HG03342 (cell line): ENCODE measurements around the gene SYNJ1.
"Not testable (repeated sequence)": the region's sequence is repeated elsewhere in the genome, so short reads cannot be mapped to it uniquely, and the experiment has no call there.

Source experiments
- ATAC-seq: cut with Tn5 transposase; IDR thresholded peaks from one replicate; pipeline ENCODE4 v1.9.1; 2021; ENCODE audit warnings: mild to moderate bottlenecking, moderate library complexity; ENCODE audit not compliant: unreplicated experiment

The SYNJ1 gene

DNA sequence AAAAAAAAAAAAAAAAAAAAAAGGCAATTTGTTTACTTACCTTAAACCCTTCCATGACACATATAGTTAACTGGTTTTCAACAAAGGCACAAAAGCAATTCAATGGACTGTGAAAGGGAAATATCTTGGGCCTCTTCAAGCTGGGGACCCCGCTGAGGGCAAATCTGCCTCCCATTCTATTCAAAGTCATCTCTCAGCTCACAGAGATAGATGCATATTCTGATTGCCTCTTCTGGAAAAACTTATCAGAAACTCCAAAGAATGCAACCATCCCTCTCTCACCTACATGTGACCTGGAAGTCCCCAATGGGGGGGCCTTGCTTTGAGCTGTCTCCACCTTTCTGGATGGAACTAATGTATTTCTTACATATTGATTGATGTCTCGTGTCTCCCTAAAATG, 12.1 kb upstream of the SYNJ1 start:
- ATAC-seq: no peak

DNA sequence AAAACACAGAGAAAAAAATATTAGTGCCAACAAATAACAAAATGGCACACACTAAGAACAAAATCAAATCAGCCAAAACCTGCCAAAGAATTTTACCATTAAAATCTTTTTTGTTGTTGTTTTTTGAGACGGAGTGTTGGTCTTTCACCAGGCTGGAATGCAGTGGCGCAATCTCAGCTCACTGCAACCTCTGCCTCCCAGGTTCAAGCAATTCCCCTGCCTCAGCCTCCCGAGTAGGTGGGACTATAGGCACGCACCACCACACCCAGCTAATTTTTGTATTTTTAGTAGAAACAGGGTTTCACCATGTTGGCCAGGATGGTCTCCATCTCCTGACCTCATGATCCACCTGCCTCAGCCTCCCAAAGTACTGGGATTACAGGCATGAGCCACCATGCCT, 8.3 kb upstream of the SYNJ1 start:
- not testable (repeated sequence) for ATAC-seq

DNA sequence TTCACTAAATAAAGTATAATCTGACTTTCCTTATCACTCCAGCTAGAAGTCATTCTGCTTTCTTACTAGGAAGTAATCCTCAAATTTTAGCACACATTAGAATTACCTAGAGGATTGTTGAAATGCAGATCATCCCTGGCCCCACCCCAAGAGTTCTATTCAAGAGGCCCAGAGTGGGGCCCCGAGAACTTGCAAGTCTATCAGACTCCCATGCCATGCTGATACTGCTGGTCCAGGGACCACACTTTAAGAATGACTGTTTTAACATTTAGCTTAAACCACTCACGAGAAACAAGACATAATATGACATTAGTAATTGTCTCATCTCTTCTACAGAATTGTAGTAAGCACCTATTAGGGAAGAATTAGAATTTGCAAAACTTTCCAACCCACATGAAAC, 7.7 kb upstream of the SYNJ1 start:
- ATAC-seq: no peak

DNA sequence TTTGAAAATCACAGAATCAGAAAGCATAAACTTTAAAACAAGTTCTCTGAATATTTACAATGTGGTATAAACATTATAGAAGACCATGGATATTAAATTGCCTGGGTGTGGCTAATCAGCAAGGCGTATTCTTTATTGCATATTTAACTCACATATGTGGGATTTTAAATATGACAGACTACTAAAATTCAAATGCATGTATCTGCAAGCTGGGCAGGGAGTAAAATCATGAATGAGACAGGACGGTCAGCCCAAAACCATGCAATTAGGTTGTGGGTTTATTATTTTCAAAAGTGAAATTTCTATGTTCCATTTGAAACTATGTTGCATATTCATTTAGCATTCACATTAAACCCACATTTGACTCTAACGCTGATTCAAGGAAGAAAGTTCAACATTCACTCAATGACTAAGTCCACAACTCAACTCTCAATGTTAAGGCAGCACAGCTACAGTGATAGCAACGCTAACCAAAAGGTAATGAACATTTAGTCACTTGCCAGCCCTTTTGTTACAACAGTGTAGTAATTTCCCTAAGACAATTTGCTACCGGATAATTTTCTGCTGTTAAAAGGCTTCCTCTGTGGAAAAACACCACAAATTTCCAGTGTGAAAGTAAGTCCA, 6.3 kb upstream of the SYNJ1 start:
- ATAC-seq: no peak

DNA sequence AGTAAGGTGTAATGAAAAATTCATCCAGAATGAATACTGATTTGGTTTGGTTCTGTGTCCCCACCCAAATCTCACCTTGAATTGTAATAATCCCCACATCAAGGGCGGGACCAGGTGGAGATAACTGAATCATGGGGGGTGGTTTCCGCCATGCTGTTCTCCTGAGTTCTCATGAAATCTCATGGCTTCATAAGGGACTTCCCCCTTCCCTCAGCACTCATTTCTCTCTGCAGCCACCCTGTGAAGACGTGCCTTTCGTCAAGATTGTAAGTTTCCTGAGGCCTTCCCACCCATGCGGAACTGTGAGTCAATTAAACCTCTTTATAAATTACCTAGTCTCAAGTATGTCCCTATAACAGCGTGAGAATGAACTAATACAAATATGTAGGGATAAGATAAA, 5.5 kb upstream of the SYNJ1 start:
- no peak for ATAC-seq

DNA sequence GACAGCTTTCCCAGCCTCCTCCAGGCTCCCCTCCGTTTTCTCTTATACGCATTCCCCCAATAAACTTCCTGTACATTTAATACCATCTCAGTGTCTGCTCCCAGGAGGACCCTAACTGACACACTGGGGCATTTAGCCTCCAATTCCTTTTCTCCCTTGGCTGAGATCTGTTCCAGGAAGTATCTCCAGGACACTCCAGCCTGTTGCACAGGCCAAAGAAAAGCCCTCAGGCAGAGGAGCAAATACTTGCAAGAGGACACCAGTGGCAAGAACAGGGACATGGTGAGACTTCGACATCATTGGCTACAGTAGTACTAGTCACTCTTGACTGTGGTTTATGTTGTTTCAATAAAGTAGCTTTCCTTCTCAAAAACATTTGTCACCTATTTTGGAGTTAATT, 4.7 kb upstream of the SYNJ1 start:
- no peak for ATAC-seq

DNA sequence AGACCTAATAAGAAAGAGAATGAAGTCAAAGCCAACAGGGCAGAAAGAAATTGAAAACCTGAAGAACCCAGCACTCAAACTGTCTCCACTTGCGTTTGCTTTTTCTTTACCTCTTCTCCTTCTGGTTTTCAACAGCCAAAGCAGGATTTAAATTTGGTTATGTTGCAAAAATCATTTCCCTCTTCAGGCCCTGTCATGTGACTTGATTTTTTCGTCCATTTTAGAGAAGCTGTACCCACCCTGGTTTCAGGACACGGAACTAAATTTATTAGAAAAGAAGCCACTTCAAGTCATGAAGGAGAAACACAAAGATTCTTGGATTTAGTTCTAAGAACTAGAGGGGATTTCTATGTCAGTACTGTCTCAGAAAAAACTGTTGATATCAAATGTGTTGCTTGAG, 1.0 kb upstream of the SYNJ1 start:
- ATAC-seq: no peak

DNA sequence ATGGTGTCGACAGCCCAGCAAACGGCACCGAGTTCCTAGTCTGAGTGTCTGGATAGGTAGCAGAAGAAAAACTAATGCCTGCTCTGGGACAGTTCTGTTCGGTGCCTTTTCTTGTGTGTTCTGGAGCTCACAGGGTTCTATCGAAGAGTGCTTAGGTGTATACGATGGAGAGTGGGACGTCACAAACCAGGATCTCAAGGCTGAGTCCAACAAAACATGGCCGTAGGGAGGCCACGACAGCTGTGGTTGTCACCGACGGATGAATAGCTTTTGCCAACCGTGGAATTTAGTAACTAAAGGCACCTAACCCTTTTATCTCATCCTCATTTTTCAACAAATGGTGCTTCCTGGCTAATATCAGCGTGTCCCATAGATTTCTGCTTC, 635 bp upstream of the SYNJ1 start:
- no peak for ATAC-seq

DNA sequence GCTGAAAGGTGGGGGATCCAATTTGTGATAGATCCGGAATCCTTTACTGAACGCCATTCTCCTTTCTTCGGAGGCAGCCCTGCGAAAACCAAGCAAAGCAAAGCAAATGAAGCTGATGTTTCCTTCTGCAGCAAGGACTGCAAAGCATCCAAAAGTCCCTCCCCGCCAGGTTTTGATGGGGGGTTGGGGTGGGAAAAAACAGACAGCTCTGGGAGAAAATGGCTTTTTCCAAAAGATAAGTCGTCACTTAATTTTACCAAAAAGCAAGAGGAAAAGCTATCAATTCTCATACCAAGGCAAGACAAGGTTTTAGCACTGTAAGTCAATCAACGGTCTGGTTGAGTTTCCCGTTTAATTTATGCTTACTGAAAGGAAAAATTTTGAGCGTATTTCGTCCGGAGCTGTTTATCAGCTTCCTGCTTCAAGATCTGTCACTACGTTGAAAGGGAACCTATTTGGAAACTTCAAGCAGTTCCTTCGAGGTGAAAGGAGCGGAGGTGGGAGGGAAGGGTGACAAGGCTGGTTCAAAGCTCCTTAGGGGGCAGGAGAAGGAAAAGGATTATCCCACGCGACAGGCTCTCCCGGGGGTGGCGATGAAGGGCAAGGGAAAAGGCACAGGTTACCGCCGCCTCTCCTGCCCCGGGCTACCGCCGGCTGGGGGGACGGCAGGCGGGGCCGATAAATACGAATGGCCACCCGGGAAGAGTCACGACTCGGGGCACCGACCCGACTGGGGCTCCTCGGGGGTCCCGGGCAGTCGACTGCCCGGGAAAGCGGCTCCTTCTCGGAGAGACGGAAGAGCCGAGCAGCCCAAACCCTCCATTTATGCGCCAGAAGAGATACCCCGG, 750 bp downstream of the SYNJ1 start:
- ATAC-seq: peak; percentile 6

DNA sequence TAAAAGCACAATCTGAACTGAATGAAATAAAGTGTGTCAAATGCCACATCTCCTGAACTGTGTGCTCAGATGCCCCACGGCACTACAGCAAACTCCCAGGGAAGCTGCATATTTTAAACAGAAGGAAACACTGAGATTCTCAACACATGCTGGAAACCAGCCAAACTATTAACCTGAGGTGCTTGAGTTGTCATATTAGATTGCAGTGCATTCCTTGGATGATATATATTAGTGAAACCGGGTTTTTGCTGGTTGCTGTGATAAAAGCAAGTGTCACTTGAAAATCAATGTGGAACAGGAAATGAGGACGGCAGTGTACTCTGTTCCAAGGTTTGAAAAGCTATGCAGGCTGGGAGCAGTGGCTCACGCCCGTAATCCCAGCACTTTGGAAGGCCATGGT, 8.7 kb downstream of the SYNJ1 start:
- ATAC-seq: no peak

DNA sequence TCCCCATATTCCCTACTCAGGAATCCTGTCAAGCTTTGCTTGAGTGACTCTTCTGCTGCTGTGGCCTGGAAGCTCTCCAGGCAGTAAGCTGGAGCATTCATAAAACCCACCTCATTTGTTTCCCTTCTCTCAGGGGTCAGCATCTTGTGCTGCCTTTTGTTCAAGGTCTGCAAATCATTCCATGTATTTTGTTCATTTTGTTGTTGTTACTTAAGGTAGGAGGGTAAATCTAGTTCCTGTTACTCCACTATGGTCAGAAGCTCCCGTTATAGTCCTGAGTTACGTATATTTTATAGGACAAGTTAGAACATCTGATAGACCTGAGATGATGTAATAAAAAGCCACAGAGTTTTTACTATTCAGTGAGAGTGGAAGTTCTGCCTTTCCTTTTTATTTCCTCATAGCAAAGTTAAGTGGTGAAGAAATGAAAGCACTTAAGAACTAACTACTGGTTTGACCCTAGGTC, 9.9 kb downstream of the SYNJ1 start:
- ATAC-seq: no peak

DNA sequence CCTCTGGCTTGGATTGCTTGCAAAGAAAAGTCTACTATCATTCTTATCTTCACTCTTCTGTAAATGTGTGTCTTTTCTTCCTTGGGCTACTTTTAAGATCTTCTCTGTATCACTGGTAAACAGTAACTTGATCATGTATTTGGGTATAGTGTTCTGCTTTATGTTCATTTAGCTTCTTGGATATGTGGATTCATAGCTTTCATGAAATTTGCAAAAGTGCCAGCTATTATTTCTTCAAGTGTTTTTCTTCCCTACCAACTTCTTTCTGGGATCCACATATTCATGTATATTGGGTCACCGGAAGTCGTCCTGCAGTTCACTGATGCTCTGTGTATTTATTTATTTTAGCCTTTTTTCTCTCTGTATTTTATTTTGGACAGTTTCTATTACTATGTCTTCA, 11.3 kb downstream of the SYNJ1 start:
- ATAC-seq: no peak

DNA sequence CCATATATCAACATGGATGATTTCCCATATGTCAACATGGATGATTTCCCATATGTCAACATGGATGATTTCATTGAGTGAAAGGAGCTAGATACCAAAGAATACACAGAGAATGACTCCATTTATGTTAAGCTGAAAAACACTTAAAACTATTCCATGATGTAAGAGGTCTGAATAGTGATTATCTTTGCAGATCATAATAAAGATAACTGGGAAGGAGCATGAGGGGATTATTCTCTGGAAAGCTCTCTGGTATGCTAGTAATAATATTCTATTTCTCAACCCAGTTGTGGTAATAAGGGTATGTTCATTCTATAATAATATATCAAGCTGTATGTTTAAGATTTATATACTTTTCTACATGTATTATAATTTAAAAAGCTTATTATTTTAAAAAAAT, 14.1 kb downstream of the SYNJ1 start:
- ATAC-seq: no peak

DNA sequence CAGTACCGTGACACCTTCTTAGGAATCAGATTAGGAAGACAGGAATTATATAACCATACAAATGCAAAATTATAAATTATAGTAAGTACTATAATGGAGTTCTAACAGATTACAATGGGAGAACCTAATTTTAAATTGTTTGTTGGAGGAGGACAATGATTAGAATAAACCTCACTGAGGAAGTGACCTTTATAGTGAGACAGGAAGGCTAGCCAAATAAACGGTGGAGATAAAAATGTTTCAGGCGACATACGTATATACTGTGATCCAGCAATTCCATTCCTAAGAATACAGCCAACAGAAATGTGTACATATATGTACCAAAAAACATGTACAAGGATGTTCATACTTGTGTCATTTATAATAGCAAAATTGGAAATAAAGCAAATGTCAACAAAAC, 15.2 kb downstream of the SYNJ1 start:
- ATAC-seq: no peak

DNA sequence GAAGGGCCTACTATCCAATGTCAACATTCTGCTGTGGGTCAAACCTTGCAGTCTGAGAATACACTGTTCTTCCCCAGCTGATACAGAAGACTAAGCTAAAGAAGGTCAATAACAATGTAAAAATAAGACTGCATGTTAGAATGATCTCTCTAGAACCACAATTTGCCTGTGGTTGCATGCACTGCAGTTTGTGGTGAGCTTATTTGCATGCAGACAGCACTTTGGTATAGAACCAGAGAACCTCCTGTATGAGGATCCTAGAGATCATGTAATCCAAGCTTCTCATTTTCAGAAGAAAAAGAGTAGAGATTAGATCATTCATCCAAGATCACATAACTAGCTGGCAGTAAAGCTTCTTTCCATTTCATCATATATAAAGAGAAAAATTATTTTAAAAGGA, 15.8 kb downstream of the SYNJ1 start:
- ATAC-seq: peak; percentile 99

DNA sequence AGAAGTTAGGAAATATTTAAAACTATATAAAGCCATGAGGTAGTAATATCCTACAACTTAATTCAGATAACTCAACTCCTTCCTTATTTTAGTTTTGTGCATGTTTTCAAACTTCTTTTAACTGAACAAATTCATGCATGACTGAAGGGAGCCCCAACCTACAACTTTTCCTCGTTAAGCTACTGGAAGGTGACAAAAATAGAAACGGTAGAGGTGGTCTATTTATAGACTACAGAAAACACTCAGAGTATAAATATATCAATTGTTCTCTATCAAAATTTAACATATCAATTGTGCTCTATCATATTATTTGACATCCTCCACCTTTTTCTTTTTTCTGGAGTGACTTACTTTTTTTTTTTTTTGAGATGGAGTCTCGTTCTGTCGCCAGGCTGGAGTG, 16.8 kb downstream of the SYNJ1 start:
- no peak for ATAC-seq

DNA sequence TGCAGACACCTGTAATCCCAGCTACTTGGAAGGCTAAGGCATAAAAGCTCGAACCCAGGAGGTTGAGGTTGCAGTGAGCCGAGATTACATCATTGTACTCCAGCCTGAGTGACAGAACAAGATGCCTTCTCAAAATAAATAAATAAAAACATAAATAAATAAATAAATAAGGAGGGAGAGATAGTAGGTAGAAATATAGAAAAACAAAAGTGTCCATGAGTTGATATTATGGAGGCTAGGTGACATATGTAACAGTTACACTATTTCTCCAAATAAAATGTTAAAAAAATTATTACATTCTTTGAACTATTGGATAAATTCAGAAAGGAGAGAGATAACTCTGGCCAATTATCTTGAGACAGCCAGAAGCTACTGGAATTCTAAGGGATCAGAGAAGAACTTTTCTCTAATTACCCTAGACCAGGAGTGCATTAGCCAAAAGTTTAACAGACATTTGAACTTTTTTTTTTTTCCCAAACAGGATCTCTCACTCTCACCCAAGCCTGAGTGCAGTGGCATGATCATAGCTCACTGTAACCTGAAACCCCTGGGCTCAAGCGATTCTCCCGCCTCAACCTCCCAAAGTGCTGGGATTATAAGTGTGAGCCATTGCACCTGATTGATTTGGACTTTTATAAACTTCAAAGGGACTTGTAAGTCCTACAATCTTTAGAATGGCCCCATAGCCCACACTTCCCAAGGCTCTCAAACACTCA, 17.6 kb downstream of the SYNJ1 start:
- no peak for ATAC-seq

DNA sequence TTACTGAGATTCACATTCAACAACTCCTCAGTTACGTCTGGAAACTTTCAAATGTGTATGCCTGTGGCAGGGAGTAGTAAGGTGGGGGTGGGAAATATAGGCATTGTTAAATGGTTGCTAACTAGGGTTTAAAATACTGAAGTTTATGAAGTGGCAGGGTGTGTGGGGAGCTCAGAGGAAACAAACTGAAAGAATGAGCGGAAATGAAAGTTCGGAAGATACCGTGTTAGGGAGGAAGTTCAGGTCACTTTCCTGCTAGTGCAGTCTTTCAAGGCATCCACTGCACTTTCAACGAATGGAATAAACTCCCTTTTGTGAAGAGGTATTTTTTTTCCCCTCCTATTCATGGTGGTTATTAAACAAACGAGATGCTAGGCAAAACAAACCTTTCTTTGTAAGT, 19.7 kb downstream of the SYNJ1 start:
- ATAC-seq: no peak

DNA sequence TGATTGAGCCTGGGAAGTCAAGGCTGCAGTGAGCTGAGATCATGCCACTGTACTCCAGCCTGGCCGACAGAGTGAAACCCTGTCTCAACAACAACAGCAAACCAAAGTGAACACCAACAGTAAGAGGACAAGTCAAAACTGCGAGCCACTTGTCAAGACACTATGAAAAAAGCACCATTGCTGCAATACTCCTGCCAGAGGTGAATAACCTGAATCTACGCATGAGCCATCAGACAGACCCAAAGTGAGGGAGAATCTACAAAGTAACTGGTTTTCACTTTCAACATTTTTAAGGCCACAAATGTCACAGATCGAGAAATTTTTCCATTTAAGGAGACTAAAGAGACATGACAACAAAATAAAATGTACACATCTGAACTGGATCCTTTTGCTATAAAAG, 21.9 kb downstream of the SYNJ1 start:
- no peak for ATAC-seq

DNA sequence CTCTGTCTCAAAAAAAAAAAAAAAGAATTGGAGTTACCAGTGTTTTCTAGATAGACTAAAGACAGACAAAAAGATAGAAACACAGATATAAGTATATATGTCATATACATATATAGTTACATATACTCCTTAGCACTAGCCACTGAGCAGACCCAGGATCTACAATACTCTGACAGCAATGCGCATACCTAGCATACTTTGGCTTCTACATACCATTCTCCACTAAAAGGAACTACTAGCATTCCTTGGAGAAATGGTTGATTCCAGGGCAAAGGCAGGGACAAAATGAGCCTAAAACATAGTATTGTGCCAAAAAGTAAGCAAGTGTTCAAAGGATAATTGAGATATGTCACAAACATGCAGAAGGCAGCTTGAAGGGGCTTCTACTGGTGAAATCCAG, 22.7 kb downstream of the SYNJ1 start:
- no peak for ATAC-seq

DNA sequence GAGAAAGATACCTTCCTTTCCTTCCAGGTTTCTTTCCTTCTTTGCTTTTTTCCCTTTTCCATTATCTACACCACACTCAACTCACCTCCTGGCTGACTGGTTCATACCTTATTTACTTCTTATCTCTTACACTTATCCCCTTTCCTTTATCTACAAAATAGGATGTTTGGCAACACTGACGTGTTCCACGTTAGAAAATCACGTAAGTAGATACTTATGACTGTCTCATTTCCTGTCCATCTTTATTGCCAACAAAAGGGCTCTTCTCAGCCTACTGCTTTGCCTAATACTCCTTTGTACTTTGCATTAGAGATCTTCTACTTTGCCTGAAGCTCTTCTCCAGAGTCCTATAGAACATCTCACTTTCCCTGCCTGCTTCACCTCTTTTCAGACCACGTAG, 25.1 kb downstream of the SYNJ1 start:
- ATAC-seq: no peak
